Prostate gland (tissue), 2 donors: ENCODE data around the gene FHOD3.
"Not testable (repeated sequence)": the region's sequence is repeated elsewhere in the genome, so short reads cannot be mapped to it uniquely, and the experiment has no call there.

Source experiments
- POLR2A ChIP-seq: fragments of 450-650 bp; IDR thresholded peaks from one replicate; pipeline ENCODE4 v1.6.1; 2016; ENCODE audit warnings: antibody characterized with exemption, mild to moderate bottlenecking
- POLR2AphosphoS5 ChIP-seq: sonication (generic); formaldehyde crosslinking; IDR thresholded peaks from one replicate; pipeline ENCODE4 v1.6.1; 2017; ENCODE audit warnings: antibody characterized with exemption
- TF ChIP-seq, protein P1 (sequence below), 4 experiments: fragments of 200-600 bp in 2 of 4; fragments of 450-650 bp in 2 of 4; sonication (generic) in 2 of 4; IDR thresholded peaks; 1 replicate in 3 of 4; 2 replicates in 1 of 4; pipeline ENCODE4 v1.5.1; 2016 to 2019; ENCODE audit warnings: antibody characterized with exemption in 4 of 4, mild to moderate bottlenecking in 2 of 4, moderate library complexity in 2 of 4

- TF ChIP-seq, protein P1, sequence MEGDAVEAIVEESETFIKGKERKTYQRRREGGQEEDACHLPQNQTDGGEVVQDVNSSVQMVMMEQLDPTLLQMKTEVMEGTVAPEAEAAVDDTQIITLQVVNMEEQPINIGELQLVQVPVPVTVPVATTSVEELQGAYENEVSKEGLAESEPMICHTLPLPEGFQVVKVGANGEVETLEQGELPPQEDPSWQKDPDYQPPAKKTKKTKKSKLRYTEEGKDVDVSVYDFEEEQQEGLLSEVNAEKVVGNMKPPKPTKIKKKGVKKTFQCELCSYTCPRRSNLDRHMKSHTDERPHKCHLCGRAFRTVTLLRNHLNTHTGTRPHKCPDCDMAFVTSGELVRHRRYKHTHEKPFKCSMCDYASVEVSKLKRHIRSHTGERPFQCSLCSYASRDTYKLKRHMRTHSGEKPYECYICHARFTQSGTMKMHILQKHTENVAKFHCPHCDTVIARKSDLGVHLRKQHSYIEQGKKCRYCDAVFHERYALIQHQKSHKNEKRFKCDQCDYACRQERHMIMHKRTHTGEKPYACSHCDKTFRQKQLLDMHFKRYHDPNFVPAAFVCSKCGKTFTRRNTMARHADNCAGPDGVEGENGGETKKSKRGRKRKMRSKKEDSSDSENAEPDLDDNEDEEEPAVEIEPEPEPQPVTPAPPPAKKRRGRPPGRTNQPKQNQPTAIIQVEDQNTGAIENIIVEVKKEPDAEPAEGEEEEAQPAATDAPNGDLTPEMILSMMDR (IDR thresholded peaks at IDR 0.05): not testable (repeated sequence)
- TF ChIP-seq POLR2A, POLR2AphosphoS5: not testable (repeated sequence)
These were observed 253.8 kb downstream of the FHOD3 start for GRCh38 chr18:36551274-36551673.
